ENCODE results near the gene DCX. TPM values are rescaled to one million over a fixed set of nuclear protein-coding genes. Genes with fewer than 3 reads are reported as not detected.

Gene DCX
- not detected in 2 replicates for polyA plus RNA-seq (2011; rRNA removed)
- polyA minus RNA-seq (2011; rRNA and poly(A)+ RNA removed): not detected in 2 replicates

DNA sequence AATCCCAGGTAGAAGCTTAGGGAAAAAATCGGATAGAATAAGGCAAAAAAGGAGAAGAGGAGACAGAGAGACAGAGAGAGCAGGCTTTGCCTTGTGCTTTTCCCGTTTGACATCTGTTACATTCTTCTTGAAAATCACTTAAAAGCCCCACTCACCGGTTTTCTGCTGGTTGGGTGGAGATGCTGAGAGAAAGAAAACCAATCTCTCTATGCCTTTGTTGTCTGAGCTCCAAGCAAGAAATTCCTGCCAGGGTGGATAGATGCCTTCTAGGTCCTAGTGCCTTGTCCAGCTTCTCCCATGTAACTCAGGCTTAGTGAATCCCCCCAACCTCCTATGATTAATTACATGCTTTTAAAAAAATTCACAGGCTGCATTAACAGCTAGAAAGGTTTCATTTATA is at the start of gene DCX:
Gene DCX, minus strand, starts transcription at position 210 of the 400 bp plus-strand sequence. CDS start 1,794 bp downstream, outside the sequence.
- no peaks in the 10 kb centered on the region for H3K27me3 ChIP-seq (ENCODE audit: control insufficient read depth, insufficient read depth, low read length)
- CTCF ChIA-PET: no interaction called here
- POLR2A ChIA-PET: no interaction called here
- no peak for DNase-seq (ENCODE audit: low read depth, low spot score)
- H3K27ac ChIP-seq (ENCODE audit: low read depth, low read length): no peak within 1 kb of the TSS
- no peaks in the 10 kb centered on the region; the same call in 1 of the 2 replicates for H3K9me3 ChIP-seq (ENCODE audit: control insufficient read depth, insufficient read depth, low read length)
- H3K4me3 ChIP-seq (ENCODE audit: low read depth, low read length): no peak within 1 kb of the TSS
- TF ChIP-seq CTCF (IDR thresholded peaks at IDR 0.05; ENCODE audit: low read depth, low read length): no peak

DNA sequence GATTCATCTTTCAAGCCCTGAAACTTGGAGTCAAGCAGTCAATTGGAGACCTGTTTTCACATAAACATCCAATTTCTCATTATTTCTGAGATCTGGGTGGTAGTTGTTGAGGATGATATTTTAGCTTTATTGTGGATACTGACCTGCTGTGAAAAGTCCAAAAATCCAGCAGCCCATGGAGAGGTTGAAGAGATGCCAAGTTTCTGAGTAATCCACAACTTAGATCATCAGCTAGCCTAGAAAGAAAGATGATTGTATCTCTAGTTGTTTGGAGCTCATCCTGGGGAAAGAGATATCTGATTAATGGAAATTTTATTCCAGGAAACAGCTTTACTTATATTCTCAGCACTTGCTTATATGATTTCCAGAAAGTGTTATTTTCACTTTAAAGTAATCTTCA is 48.6 kb upstream of the DCX start:
- ChIA-PET CTCF (no interaction called here), POLR2A (no interaction called here)
- no peak for DNase-seq (ENCODE audit: low read depth, low spot score)

GRCh38 chrX:111447298-111447697 is 35.3 kb upstream of the DCX start:
- POLR2A ChIA-PET: no interaction called here

More for the DNA sequence above, 48.6 kb upstream of the DCX start:
- Histone ChIP-seq H3K27me3 (ENCODE audit: control insufficient read depth, insufficient read depth, low read length) (no peaks in the 10 kb centered on the region), H3K27ac (ENCODE audit: low read depth, low read length) (no peak overlapping the region), H3K4me3 (ENCODE audit: low read depth, low read length) (no peak overlapping the region), H3K9me3 (ENCODE audit: control insufficient read depth, insufficient read depth, low read length) (no peaks in the 10 kb centered on the region)
- no peak for TF ChIP-seq CTCF (IDR thresholded peaks at IDR 0.05; ENCODE audit: low read depth, low read length)

GRCh38 chrX:111445485-111445884 is 33.5 kb upstream of the DCX start:
- Histone ChIP-seq H3K27me3 (ENCODE audit: control insufficient read depth, insufficient read depth, low read length) (no peaks in the 10 kb centered on the region), H3K27ac (ENCODE audit: low read depth, low read length) (no peak overlapping the region), H3K4me3 (ENCODE audit: low read depth, low read length) (no peak overlapping the region), H3K9me3 (ENCODE audit: control insufficient read depth, insufficient read depth, low read length) (no peaks in the 10 kb centered on the region)
- DNase-seq (ENCODE audit: low read depth, low spot score): no peak
- ChIA-PET POLR2A (no interaction called here), CTCF (interaction anchor here (0.8 to 1.1 kb wide), 2 partner anchors 10 to 21 kb away, joined by 3 read pairs; no protein-coding TSS in a partner anchor)
- peak; percentile 47 for TF ChIP-seq CTCF (IDR thresholded peaks at IDR 0.05; ENCODE audit: low read depth, low read length)

More at GRCh38 chrX:111447298-111447697, 35.3 kb upstream of the DCX start:
- Histone ChIP-seq H3K27me3 (ENCODE audit: control insufficient read depth, insufficient read depth, low read length) (no peaks in the 10 kb centered on the region), H3K4me3 (ENCODE audit: low read depth, low read length) (no peak overlapping the region), H3K9me3 (ENCODE audit: control insufficient read depth, insufficient read depth, low read length) (no peaks in the 10 kb centered on the region), H3K27ac (ENCODE audit: low read depth, low read length) (no peak overlapping the region)
- CTCF ChIA-PET: no interaction called here
- TF ChIP-seq CTCF (IDR thresholded peaks at IDR 0.05; ENCODE audit: low read depth, low read length): no peak
- no peak for DNase-seq (ENCODE audit: low read depth, low spot score)

DNA sequence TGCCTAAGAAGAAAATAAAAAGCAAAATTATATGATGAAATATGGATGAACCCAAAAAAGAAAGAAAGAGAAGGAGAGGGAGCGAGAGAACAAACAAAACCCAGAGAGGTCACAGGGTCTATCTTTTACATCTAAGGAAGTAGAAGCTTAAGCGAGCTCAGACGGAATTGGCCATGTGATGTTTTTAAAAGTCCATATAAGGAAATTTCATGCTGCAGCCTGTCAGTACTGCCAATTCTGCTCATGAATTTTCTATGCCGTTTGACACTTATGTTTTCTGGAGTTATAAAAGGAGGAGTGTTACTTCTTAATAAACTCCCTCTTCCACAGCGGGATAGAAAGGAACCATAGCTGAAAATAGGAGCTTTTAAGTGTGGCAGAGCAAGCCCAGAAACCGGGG is 32.9 kb upstream of the DCX start:
- ChIA-PET POLR2A (no interaction called here), CTCF (interaction anchor here (0.7 to 1.7 kb wide), 4 partner anchors 10 to 831 kb away, joined by 3 to 8 read pairs (median 3); no protein-coding TSS in a partner anchor)
- DNase-seq (ENCODE audit: low read depth, low spot score): no peak
- Histone ChIP-seq H3K4me3 (ENCODE audit: low read depth, low read length) (no peak overlapping the region), H3K9me3 (ENCODE audit: control insufficient read depth, insufficient read depth, low read length) (no peaks in the 10 kb centered on the region), H3K27ac (ENCODE audit: low read depth, low read length) (no peak overlapping the region), H3K27me3 (ENCODE audit: control insufficient read depth, insufficient read depth, low read length) (no peaks in the 10 kb centered on the region)
- no peak for TF ChIP-seq CTCF (IDR thresholded peaks at IDR 0.05; ENCODE audit: low read depth, low read length)
